ENCODE data around the gene PRR15L.

GRCh38 chr17:47980541-47980940 is 22.9 kb upstream of the PRR15L start:
- no peak for TF ChIP-seq CTCF (IDR thresholded peaks at IDR 0.05; ENCODE audit: poor library complexity)
- no peak for TF ChIP-seq EZH2 (IDR thresholded peaks at IDR 0.05; ENCODE audit: borderline replicate concordance)
- no peak for TF ChIP-seq EZH2phosphoT487 (IDR thresholded peaks at IDR 0.05; ENCODE audit: low read depth, severe bottlenecking, unreplicated experiment)
